HPDE6-E6E7 (cell line): ENCODE results near the gene RHOU.
A peak's percentile ranks its signal among the peaks of the same experiment; 100 is the strongest.
"Not testable (repeated sequence)": the region's sequence is repeated elsewhere in the genome, so short reads cannot be mapped to it uniquely, and the experiment has no call there.

Source experiments
- DNase-seq: peaks from one replicate; pipeline ENCODE4 v3.0.0; 2011; ENCODE audit warnings: missing footprints; ENCODE audit errors: extremely low spot score

RHOU gene

DNA sequence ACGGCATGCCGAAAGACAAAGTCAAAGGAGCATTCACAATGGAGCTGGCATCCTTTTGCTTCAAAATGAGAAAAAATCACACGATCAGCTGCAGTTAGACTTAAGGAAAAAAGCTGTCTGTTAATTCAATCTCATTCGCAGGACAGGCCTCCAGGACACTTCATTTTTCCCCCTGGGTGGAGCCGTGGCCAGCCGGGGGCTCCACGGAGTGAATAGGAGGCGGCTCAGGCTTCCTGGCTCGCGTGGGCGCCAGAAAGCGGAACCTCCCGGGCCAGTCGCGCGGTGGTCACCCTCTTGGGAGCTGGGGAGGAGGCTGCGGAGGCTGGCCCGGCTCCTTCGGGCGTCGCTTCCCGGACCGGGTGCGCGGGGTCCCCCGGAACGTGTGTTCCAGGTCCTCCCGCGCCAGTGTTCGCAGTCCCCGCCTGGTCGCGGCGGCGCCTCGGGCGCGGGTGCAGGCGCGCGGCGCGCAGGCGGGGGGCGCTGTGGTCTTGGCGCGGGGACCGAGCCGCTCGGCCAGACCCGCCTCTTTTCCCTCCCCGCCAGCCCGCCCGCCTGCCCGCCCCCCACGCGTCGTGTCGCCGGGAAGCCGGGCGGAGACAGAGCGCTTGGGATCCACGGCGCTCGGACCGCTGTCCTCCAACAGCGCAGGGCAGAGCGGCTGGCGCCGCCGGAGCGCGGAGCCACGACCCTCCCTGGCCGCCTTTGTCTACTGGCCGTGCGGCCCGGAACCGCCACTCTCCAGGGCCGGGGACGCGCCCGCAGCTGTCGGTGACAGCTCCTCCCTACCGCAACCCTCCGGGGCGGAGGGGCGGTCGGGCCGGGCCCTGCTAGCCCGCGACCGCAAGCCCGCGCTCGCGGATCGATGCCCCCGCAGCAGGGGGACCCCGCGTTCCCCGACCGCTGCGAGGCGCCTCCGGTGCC, at the start of gene RHOU:
TSS of gene RHOU (plus strand) at position 599 of the 921 bp plus-strand sequence. CDS start at position 863, 264 bp downstream.
- DNase-seq, result no peak

- no peak for DNase-seq
These were observed 47.7 kb upstream of the RHOU start for GRCh38 chr1:228687587-228687986.

DNA sequence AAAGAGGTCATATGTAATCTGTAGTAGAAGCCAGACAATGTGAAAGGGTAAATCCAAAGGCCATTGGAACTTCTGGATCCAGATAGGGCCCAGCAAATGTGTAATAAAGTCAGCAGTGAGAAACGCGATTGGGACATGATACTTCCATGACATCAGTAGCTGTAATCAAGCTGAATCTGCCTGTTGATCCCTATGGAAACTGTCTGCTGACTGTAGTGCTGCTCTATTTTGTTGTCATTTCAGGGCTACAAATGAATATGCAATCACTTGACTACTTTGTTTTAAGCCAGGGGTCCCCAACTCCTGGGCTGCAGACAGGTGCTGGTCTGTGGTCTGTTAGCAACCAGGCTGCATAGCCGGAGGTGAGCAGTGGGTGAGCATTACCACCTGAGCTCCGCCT, 46.0 kb upstream of the RHOU start:
- no peak for DNase-seq

DNA sequence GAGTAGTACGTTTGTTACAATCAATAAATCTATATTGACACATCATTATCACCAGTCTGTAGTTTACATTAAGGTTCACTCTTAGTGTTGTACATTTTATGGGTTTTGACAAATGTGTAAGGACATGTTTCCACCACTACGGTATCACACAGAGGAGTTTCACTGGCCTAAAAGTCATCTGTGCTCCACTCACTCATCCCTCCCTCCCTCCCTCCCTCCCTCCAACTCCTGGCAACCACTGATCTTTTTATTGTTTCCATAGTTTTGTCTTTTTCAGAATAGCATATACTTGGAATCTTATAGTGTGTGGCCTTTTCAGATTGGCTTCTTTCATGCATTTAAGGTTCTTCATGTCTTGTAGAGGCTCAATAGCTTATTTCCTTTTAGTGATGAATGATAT, 44.1 kb upstream of the RHOU start:
- no peak for DNase-seq

GRCh38 chr1:228691926-228692325, 43.4 kb upstream of the RHOU start:
- peak; percentile 54 for DNase-seq

DNA sequence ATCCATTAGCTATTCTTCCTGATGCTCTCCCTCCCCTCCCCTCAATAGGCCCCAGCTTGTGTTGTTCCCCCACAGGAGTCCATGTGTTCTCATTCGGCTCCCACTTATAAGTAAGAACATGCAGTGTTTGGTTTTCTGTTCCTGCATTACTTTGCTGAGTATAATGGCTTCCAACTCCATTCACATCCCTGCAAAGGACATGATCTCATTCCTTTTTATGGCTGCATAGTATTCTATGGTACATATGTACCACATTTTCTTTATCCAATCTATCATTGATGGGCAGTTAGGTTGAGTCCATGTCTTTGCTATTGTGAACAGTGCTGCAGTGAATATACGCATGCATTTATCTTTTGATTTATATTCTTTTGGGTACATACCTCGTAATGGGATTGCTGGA, 40.8 kb upstream of the RHOU start:
- not testable (repeated sequence) for DNase-seq

- DNase-seq, result no peak
These were observed 40.0 kb upstream of the RHOU start for GRCh38 chr1:228695015-228695955.

DNA sequence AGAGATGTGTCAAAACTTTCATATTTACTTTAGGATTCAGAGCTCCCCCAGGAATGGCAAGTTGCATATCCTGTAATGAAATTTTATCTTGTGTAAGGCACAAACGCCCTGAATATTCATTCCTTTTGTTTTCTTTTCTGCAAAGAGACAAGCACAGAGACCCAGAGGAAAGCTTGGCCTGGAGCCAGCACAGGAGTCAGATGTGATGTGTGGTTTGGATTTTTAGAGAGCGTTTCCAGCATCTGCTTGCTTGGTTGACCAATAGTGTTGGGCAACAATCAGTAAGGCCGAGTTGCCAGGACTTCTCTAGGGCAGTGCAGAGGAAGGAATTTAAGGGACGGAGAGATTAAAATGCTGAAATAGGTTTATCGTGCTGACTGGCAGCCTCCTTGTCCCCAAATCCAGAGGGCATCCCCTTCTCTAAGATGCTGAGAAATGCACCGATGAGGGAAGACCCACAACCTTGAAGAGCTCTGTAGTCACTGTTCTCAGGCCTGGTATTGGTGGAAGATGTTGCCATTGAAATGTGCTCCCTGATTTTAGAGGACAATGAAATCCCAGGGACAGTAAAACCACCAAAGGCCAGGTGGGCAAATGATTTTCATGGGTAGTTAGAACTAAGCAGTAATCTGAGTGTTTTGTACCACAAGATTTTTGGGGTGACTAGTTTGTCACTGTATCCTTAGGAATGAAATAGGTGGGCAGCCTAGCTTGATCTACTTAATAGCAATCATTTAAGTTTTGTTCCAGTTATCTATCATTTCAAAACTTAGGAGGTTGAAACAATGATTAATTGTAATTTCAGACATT, 37.9 kb upstream of the RHOU start:
- DNase-seq, result no peak

- no peak for DNase-seq
These were observed 37.3 kb upstream of the RHOU start for GRCh38 chr1:228698017-228698329.

- DNase-seq, result no peak
These were observed 32.8 kb upstream of the RHOU start for GRCh38 chr1:228702433-228702832.

- no peak for DNase-seq
These were observed 29.0 kb upstream of the RHOU start for GRCh38 chr1:228706305-228706704.

GRCh38 chr1:228717081-228717480, 18.2 kb upstream of the RHOU start:
- no peak for DNase-seq

- peak; percentile 27 for DNase-seq
These were observed 13.9 kb upstream of the RHOU start for GRCh38 chr1:228721407-228721806.

GRCh38 chr1:228723287-228723686, 12.0 kb upstream of the RHOU start:
- DNase-seq, result no peak

- no peak for DNase-seq
These were observed 11.4 kb upstream of the RHOU start for GRCh38 chr1:228723921-228724320.

DNA sequence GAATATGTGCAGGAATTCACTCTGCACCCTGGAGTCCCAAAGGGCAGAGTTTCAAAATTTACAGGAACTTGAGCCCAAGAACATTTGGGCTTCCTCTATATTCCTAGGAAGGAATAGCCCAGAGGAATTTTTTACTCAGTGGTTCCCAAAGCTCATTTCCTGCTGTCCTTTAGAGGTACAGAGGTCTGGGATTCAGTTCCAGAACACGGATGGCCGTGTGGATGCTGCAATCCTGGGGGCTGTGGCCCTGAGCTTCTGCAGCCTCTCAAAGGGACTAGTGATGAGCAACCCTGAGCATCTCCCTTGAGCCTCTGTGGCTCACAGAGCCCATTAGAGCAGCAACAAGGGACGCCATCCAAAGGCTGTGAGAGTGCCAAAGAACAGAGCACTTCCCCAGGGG, 10.1 kb upstream of the RHOU start:
- no peak for DNase-seq

- no peak for DNase-seq
These were observed 7.6 kb upstream of the RHOU start for GRCh38 chr1:228727681-228728171.

DNA sequence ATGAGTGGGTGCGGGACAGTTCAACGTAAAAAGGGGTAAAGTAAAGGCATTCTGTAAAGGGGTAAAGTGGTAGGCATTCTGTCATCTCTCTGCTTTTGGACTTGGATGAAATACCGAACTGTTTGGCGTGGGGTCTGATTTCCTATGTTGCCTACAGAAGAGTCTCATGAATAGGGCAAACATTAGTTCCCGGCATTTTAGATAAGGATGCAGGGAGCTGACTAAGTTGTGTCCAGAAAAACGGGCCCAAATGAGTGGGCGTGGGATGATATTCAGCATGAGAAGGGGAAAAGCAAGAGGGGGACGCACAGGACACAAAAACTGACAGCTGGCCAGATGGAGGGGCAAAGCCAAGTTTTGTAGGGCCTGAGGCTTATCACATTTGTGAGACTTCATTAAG, 2.9 kb upstream of the RHOU start:
- DNase-seq, result no peak

- DNase-seq, result no peak
These were observed 1.7 kb upstream of the RHOU start for GRCh38 chr1:228733576-228733975.

DNA sequence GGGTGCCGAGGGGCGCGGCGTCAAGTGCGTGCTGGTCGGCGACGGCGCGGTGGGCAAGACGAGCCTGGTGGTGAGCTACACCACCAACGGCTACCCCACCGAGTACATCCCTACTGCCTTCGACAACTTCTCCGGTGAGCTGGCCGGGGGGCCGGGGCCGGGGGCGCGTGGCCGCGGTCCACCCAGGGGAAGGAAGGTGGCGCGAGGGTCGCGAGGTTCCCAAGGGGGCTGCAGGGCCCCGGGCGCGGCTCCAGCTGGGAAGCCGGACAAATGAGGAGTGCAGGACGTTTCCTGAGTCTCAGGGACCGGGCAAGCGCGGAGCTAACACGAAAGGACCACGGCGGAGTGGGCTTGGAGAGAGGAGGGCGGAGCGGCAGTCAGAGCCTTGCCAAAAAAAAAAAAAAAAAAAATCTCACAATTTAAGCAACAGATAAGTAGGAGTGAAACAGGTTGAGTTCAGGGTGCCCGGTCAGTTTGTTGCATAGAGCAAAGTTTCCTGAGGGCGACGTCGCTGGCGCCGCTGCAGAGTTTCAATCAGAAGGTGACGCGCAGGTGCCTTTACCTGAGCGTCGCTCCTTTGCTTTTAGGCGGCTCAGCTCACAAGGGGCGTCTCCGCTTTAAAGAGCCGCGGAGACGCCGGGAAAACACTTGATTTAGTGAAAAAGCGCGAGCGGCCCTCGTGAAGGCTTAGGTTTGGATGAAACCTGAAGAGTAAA, 750 bp downstream of the RHOU start:
- DNase-seq, result no peak

GRCh38 chr1:228736844-228737445, 1.7 kb downstream of the RHOU start:
- DNase-seq, result no peak
